ENCODE measurements around the gene BBS7.

DNA sequence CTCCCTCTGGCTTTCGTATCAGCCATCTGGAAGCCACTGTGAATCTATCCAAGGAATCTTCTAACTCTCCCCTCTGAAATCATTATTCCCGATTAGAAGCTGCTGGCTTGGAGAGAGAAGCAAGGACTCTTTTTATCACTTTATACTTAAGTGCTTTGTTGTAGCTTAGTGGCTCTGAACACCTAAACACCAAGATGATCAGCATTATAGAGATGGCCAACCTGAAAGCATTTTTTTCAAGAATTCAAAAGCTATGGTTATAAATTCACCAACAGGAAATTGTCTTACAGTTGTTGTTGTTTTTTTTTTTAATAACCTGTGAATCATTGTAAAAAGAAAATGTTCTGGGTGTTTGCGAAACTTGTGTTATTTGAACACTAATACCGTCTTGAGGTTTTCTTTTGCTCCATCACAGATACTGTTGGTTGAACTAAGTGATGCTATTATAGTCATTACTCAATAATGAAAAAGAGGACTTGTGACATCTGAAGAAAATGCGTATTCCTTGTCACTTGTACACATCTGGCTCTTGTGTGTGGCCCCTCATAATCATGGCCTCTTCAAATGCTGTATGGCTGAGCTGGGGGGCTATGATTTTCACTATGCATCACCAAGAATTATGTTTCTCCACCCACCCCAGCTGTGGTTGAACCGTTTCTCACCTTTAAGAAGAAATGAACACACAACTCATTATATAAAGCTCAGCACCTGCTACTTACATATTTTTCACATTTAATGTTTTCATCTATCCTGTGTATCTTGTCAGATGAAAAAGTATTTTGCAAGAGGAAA is 93.5 kb downstream of the BBS7 start:
- TF ChIP-seq, protein P1, sequence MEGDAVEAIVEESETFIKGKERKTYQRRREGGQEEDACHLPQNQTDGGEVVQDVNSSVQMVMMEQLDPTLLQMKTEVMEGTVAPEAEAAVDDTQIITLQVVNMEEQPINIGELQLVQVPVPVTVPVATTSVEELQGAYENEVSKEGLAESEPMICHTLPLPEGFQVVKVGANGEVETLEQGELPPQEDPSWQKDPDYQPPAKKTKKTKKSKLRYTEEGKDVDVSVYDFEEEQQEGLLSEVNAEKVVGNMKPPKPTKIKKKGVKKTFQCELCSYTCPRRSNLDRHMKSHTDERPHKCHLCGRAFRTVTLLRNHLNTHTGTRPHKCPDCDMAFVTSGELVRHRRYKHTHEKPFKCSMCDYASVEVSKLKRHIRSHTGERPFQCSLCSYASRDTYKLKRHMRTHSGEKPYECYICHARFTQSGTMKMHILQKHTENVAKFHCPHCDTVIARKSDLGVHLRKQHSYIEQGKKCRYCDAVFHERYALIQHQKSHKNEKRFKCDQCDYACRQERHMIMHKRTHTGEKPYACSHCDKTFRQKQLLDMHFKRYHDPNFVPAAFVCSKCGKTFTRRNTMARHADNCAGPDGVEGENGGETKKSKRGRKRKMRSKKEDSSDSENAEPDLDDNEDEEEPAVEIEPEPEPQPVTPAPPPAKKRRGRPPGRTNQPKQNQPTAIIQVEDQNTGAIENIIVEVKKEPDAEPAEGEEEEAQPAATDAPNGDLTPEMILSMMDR (IDR thresholded peaks at IDR 0.05): no peak
- TF ChIP-seq POLR2A (IDR thresholded peaks at IDR 0.05): no peak
- no peak for TF ChIP-seq EP300 (IDR thresholded peaks at IDR 0.05)
